SU-DHL-6 (cell line): ENCODE data around the gene MPRIP.

Experiments
- EZH2phosphoT487 ChIP-seq: fragments of 200-600 bp; sonication (generic), shearing (Covaris generic); conservative IDR thresholded peaks from 2 replicates; pipeline ENCODE4 v1.6.1; 2018; ENCODE audit warnings: mild to moderate bottlenecking, antibody characterized with exemption, low read length, moderate library complexity, mixed read lengths
- TF ChIP-seq, protein P1 (sequence below): fragments of 200-600 bp; sonication (generic); IDR thresholded peaks from one replicate; pipeline ENCODE4 v1.5.1; 2017; ENCODE audit warnings: antibody characterized with exemption, mild to moderate bottlenecking, low read length, moderate library complexity; ENCODE audit not compliant: insufficient read depth, poor library complexity, severe bottlenecking

DNA sequence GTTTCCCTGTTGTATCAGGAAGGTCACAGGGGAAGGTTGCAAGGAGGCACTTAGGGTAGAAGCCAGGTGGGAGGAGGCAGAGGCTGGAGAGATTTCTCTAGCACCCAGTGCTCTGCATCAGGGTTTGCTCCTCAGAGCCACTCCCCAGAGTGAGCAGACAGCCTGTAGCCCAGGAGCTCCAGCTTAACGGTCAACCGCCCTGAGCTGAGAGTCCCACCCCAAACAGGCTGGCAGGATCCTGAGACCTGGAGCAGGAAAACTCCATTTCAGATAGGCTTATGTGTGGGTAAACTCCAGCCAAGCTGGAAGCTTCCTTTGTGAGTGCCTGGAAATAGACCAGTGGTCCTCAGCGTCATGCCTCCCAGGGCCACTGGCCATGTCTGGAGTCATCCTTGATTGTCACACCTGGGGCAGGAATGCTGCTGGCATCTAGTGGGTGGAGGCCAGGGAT lies 37.9 kb downstream of the MPRIP start:
- TF ChIP-seq, protein P1, sequence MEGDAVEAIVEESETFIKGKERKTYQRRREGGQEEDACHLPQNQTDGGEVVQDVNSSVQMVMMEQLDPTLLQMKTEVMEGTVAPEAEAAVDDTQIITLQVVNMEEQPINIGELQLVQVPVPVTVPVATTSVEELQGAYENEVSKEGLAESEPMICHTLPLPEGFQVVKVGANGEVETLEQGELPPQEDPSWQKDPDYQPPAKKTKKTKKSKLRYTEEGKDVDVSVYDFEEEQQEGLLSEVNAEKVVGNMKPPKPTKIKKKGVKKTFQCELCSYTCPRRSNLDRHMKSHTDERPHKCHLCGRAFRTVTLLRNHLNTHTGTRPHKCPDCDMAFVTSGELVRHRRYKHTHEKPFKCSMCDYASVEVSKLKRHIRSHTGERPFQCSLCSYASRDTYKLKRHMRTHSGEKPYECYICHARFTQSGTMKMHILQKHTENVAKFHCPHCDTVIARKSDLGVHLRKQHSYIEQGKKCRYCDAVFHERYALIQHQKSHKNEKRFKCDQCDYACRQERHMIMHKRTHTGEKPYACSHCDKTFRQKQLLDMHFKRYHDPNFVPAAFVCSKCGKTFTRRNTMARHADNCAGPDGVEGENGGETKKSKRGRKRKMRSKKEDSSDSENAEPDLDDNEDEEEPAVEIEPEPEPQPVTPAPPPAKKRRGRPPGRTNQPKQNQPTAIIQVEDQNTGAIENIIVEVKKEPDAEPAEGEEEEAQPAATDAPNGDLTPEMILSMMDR, result no peak
- no peak for TF ChIP-seq EZH2phosphoT487
